SKM-1 treated with dmso at 0.1 percent for 144 hours (cell line): ENCODE data around the gene AATF.

Experiments used
- DNase-seq: peaks from one replicate; lab custom pipeline; 2025; ENCODE audit not compliant: unreplicated experiment; lab: John Stamatoyannopoulos, UW

AATF gene

GRCh38 chr17:36940313-36941264 lies 8.2 kb upstream of the AATF start:
- no peak for DNase-seq

GRCh38 chr17:36941265-36942010 lies 7.3 kb upstream of the AATF start:
- DNase-seq = no peak

DNA sequence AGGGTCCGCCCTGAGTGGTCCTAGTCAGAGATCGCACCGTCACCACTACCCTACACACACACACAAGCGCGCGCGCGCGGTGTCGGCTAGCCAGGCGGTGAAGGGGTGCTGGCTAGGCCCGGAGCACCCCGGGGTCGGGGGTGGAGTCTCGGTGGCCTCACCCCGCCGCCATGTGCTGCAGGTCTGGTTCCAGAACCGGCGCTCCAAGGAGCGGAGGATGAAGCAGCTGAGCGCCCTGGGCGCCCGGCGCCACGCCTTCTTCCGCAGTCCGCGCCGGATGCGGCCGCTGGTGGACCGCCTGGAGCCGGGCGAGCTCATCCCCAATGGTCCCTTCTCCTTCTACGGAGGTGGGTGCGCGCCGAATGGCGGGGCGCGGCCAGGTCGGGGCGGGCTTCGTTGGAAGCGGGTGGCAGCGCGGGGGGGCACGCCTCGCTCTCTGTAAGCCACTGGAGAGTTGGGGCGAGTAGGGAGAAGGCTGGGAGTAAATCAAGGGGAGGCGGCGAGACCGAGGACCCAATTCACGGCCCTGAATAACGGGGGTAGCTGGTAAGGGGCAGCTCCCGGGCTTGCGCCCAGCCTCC lies 6.6 kb upstream of the AATF start:
- DNase-seq = no peak

- DNase-seq = no peak
These were observed 6.1 kb upstream of the AATF start for GRCh38 chr17:36942631-36943125.

GRCh38 chr17:36943250-36944191 lies 5.2 kb upstream of the AATF start:
- DNase-seq = no peak

DNA sequence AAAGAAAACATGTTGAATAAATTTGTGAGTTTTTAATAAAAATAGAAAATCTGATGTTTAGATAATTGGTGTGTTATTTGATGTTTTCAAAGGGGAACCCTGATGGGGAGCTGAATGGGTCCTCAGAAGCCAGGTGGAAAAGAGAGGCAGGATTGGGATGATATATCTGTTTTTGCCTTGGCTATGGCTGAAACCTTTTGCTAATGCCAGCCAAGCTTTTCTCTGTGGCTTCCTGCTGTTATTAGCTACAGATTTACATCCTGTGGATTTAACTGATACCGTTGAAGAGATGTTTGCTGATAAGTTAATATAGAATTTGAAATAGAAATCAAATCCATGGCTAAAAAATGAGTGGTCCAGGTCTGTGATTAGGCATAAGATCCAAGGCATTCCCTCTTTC lies 4.2 kb upstream of the AATF start:
- DNase-seq = no peak

DNA sequence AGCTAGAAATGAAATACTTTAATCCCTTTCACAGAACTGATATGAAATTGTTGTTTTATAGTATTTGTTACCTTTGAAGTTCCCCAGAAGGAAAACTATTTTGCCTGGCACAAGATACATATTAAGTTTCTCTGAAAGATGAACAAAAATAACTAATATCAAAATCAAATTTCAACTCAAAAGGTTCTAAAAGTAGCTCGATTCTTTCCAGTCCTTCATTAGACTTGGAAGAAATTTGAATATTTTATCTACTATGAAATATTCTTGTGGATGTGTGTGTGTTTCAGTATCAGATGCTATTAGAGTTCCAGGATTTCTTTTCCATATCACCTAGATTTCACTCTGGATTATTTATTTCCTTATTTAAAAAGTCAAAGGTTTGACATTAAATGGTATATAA lies 3.6 kb upstream of the AATF start:
- no peak for DNase-seq

DNA sequence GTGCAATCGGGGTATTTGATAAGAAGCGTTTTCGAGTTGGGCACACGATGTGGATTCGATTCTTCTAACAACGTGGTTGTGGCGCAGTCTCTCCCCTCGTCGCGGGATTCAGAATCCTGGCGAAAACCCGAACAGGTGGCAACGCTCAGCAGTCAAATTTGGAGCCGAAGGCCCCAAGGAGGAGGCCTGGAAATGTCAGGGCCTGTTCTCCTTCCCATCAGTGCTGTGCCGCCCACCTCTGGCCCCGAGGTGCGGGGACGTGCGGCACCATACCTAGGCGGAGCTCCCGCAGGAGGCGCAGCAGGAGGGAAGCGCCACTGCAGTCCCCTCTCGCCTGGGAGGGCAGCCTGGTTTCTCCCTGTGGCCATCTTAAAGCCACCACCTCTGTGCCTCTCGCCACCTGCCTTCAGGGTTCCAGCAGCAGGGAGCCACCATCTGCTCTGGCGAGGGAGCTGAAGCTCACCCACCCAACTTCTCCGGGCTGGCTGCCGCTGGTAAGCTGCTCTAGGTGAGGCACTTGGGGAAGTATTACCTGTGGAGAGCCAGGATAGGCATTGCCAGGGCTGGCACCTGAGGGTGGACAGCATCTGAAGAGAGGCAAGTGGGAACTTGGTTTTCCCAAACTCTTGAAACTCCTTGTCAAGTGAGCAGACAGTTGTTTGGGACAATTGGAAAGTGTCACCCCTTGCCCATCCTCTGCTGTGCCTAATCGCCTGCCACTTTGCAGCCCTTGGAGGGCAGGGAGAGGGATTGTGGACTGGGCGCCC lies 2.6 kb upstream of the AATF start:
- no peak for DNase-seq

GRCh38 chr17:36946726-36947091 lies 2.0 kb upstream of the AATF start:
- DNase-seq = no peak

GRCh38 chr17:36947922-36948716 lies 635 bp upstream of the AATF start:
- DNase-seq = no peak

DNA sequence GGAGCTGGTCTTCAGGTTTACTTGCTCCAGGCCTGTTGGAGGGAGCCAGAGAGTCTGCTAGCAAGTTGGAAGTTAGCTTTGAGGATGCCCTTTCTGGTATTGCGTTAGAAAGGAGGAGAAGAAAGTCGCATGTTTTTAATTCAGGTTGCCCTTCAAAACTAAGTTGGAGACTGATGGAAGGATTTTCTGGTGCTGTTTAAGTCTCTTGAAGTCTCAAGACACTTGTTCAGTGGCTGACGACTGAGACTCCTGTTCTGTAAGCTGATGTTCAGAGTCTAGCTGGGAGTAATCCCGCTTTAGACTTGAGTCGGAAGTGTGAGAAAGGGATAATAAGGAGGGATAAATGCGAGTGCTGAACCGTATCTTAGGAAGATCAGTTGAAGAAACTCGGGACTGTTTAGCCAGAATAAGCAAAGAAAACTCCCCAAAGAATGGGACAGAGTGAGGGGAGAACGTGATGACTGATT lies 740 bp downstream of the AATF start:
- DNase-seq = no peak

DNA sequence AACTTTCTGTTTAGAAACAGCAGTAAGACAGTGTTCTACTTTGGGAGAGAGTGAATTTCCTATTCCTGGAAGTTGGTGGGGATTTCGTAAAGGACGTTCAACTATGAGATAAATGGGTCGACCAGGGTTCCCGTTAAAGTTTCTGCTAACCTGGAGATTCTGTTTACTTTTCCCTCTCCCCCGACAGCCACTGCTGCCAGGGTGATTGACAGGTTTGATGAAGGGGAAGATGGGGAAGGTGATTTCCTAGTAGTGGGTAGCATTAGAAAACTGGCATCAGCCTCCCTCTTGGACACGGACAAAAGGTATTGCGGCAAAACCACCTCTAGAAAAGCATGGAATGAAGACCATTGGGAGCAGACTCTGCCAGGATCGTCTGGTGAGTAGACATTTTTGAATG lies 1.3 kb downstream of the AATF start:
- DNase-seq = no peak

- no peak for DNase-seq
These were observed 2.5 kb downstream of the AATF start for GRCh38 chr17:36951084-36951789.

GRCh38 chr17:36971508-36971907 lies 22.8 kb downstream of the AATF start:
- DNase-seq = no peak

DNA sequence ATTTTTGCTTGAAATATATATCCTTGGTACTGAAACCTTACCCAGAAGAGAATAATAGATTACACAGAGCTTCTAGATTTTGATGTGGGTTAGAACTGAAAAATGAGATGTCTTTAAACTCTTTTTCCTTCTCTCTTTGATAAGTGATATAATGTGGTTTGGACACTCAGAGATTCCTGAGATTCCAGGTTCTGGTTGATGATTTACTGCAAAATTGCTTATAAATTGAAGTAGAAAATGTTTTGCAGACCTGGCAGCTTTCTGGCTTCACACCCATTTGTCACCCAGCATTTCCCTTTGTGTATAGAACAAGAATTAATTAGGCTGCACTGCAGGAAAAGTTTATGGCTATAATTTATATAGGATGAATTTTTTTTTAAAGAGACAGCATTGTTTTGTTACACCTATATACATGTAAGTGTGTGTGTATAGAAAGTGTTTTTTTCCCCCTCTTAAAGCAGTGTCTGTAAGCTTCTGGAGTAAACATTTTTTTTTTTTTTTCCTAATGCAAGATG lies 23.5 kb downstream of the AATF start:
- no peak for DNase-seq

DNA sequence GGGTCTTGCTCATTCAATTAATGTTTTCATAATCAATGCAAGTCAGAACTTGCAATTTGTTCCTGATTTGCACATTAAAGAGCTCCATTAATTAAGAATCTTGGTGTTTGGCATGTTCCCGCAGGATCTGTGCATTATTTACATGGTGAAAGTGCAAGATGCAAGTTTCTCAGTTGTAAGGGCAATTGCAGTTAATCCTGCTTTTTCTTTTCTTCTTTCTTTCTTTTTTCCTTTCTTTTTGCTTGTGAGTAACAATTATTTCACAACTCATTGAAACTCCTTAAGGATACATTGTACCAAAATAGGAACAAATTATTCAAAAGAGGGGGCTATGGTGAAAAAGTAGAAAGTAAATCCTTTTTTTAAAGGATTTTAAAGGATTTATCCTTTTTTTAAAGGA lies 24.2 kb downstream of the AATF start:
- no peak for DNase-seq

GRCh38 chr17:36975922-36976515 lies 27.3 kb downstream of the AATF start:
- DNase-seq = no peak

DNA sequence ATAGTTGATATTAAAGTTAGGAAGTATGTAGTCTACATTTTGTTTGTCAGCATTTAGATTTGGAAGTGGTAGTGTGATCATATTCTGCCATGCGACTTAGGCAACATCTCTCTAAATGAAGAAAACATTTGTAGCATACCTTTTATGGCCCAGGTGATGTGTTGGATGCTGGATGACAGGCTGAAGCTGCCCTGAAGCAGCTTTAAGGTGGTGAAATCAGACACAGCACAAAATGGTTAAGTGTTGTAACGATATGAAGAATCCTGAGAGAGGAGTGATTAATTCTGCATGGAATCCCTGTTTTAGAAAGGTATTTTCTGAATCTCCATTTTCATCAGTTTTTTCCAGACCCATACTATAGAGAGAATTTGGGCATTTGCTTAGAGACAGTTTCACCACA lies 28.3 kb downstream of the AATF start:
- no peak for DNase-seq
